ENCODE data around the gene HDAC6.

- TF ChIP-seq, protein P1, sequence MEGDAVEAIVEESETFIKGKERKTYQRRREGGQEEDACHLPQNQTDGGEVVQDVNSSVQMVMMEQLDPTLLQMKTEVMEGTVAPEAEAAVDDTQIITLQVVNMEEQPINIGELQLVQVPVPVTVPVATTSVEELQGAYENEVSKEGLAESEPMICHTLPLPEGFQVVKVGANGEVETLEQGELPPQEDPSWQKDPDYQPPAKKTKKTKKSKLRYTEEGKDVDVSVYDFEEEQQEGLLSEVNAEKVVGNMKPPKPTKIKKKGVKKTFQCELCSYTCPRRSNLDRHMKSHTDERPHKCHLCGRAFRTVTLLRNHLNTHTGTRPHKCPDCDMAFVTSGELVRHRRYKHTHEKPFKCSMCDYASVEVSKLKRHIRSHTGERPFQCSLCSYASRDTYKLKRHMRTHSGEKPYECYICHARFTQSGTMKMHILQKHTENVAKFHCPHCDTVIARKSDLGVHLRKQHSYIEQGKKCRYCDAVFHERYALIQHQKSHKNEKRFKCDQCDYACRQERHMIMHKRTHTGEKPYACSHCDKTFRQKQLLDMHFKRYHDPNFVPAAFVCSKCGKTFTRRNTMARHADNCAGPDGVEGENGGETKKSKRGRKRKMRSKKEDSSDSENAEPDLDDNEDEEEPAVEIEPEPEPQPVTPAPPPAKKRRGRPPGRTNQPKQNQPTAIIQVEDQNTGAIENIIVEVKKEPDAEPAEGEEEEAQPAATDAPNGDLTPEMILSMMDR (IDR thresholded peaks at IDR 0.05): no peak
- TF ChIP-seq POLR2A (IDR thresholded peaks at IDR 0.05) (no peak), EP300 (IDR thresholded peaks at IDR 0.05) (no peak)
Observed at GRCh38 chrX:48814722-48815121, 12.9 kb downstream of the HDAC6 start.

All from suprapubic skin (tissue), 3 donors.